HG03196 (cell line): Measurements from ENCODE around the gene ALDH18A1.
"Not testable (repeated sequence)": the region's sequence is repeated elsewhere in the genome, so short reads cannot be mapped to it uniquely, and the experiment has no call there.

Experiments used
- ATAC-seq: cut with Tn5 transposase; IDR thresholded peaks from one replicate; pipeline ENCODE4 v1.9.1; 2021; ENCODE audit not compliant: unreplicated experiment

Gene ALDH18A1

GRCh38 chr10:95656291-95657164 lies at the start of gene ALDH18A1:
Gene ALDH18A1 (minus strand): TSS chr10:95656711. CDS start chr10:95653377, 3,334 bp downstream.
- ATAC-seq = peak; percentile 93

GRCh38 chr10:95698415-95698814 lies 41.9 kb upstream of the ALDH18A1 start:
- no peak for ATAC-seq

GRCh38 chr10:95697429-95697828 lies 40.9 kb upstream of the ALDH18A1 start:
- ATAC-seq = no peak

GRCh38 chr10:95694665-95695064 lies 38.2 kb upstream of the ALDH18A1 start:
- no peak for ATAC-seq

- ATAC-seq = peak; percentile 99
These were observed 37.4 kb upstream of the ALDH18A1 start, which contains the start of gene TCTN3 for GRCh38 chr10:95693668-95694534. Gene TCTN3 (minus strand): TSS chr10:95693927. CDS start chr10:95693899, 28 bp downstream.

GRCh38 chr10:95693071-95693667 lies 36.7 kb upstream of the ALDH18A1 start:
- peak; percentile 2 for ATAC-seq

- no peak for ATAC-seq
These were observed 34.8 kb upstream of the ALDH18A1 start for GRCh38 chr10:95691281-95691680.

GRCh38 chr10:95688648-95689047 lies 32.1 kb upstream of the ALDH18A1 start:
- no peak for ATAC-seq

GRCh38 chr10:95683966-95684365 lies 27.5 kb upstream of the ALDH18A1 start:
- no peak for ATAC-seq

- no peak for ATAC-seq
These were observed 19.0 kb upstream of the ALDH18A1 start for GRCh38 chr10:95675403-95676116.

GRCh38 chr10:95674643-95675042 lies 18.1 kb upstream of the ALDH18A1 start:
- no peak for ATAC-seq

- not testable (repeated sequence) for ATAC-seq
These were observed 16.1 kb upstream of the ALDH18A1 start for GRCh38 chr10:95672641-95673040.

GRCh38 chr10:95664543-95664942 lies 8.0 kb upstream of the ALDH18A1 start:
- no peak for ATAC-seq

GRCh38 chr10:95663496-95663895 lies 7.0 kb upstream of the ALDH18A1 start:
- ATAC-seq = no peak

GRCh38 chr10:95661818-95662217 lies 5.3 kb upstream of the ALDH18A1 start:
- ATAC-seq = no peak

- ATAC-seq = no peak
These were observed 3.8 kb upstream of the ALDH18A1 start for GRCh38 chr10:95660283-95660682.

GRCh38 chr10:95657250-95657649 lies 739 bp upstream of the ALDH18A1 start:
- ATAC-seq = no peak

- peak; percentile 14 for ATAC-seq
These were observed 780 bp downstream of the ALDH18A1 start for GRCh38 chr10:95655571-95656290.

- ATAC-seq = no peak
These were observed 2.6 kb downstream of the ALDH18A1 start for GRCh38 chr10:95653895-95654294.
